ENCODE data around the gene GRID2. TPM values are rescaled to one million over a fixed set of nuclear protein-coding genes. Genes with fewer than 3 reads are reported as not detected.

GRID2 gene
- total RNA-seq, 4 donors from 2014 or later: 0.63 TPM; not detected in 3

- no peaks in the 10 kb centered on the region for H3K27me3 ChIP-seq
- H3K4me3 ChIP-seq: no peak overlapping the region
- H3K9me3 ChIP-seq: no peaks in the 10 kb centered on the region
- no peaks in the 10 kb centered on the region for H3K36me3 ChIP-seq
- 60 to 66% methylated on average over 2 of the region's 2 CpGs for WGBS, 2 donors
- no peaks in the 10 kb centered on the region for H3K4me1 ChIP-seq
- DNase-seq (ENCODE audit: low spot score in 2 of 2): no peak
- no peak for TF ChIP-seq EP300 (IDR thresholded peaks at IDR 0.05)
- no peak for TF ChIP-seq CTCF (IDR thresholded peaks at IDR 0.05)
- TF ChIP-seq POLR2A (IDR thresholded peaks at IDR 0.05): no peak
- H3K27ac ChIP-seq: no peak overlapping the region
Measured at GRCh38 chr4:93779228-93779627, 1475.5 kb downstream of the GRID2 start.

GRCh38 chr4:93780080-93780479 is 1476.3 kb downstream of the GRID2 start:
- DNase-seq (ENCODE audit: low spot score in 2 of 2): no peak
- 87 to 89% methylated on average over 5 of the region's 5 CpGs for WGBS, 2 donors
- Histone ChIP-seq H3K27me3 (no peaks in the 10 kb centered on the region), H3K4me3 (no peak overlapping the region), H3K4me1 (no peaks in the 10 kb centered on the region), H3K27ac (no peak overlapping the region), H3K36me3 (no peaks in the 10 kb centered on the region), H3K9me3 (no peaks in the 10 kb centered on the region)
- TF ChIP-seq EP300 (IDR thresholded peaks at IDR 0.05) (no peak), CTCF (IDR thresholded peaks at IDR 0.05) (no peak), POLR2A (IDR thresholded peaks at IDR 0.05) (no peak)

GRCh38 chr4:93781198-93781597 is 1477.4 kb downstream of the GRID2 start:
- DNase-seq (ENCODE audit: low spot score in 2 of 2): no peak
- no peaks in the 10 kb centered on the region for H3K4me1 ChIP-seq
- no peak overlapping the region for H3K27ac ChIP-seq
- H3K27me3 ChIP-seq: no peaks in the 10 kb centered on the region
- no peak for TF ChIP-seq CTCF (IDR thresholded peaks at IDR 0.05)
- TF ChIP-seq EP300 (IDR thresholded peaks at IDR 0.05): no peak
- TF ChIP-seq POLR2A (IDR thresholded peaks at IDR 0.05): no peak
- 91 to 94% methylated on average over 9 of the region's 9 CpGs for WGBS, 2 donors
- H3K9me3 ChIP-seq: no peaks in the 10 kb centered on the region
- H3K36me3 ChIP-seq: no peaks in the 10 kb centered on the region
- H3K4me3 ChIP-seq: no peak overlapping the region

DNA sequence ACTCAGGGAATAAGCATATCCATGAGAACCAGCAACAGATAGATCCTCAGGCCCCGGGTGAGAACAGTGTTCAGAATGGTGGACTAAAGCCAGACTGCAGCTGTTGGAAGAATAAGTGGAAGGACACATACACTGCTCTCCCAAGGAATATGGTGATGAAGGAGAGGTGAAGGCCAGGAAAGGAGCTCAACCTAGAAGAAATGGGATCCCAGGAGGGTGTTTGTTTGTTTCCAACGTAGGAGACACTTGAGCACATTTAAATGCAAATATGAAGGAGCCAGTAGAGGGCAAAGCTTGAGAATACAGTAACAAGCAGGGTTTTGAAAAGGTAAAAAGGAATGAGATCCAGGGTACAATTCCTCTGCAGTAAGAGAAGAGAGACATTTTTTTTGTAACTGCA is 1482.4 kb downstream of the GRID2 start:
- Histone ChIP-seq H3K36me3 (no peaks in the 10 kb centered on the region), H3K27ac (no peak overlapping the region), H3K4me1 (no peaks in the 10 kb centered on the region), H3K9me3 (no peaks in the 10 kb centered on the region), H3K4me3 (no peak overlapping the region), H3K27me3 (no peaks in the 10 kb centered on the region)
- DNase-seq (ENCODE audit: low spot score in 2 of 2): no peak
- no peak for TF ChIP-seq EP300 (IDR thresholded peaks at IDR 0.05)
- TF ChIP-seq POLR2A (IDR thresholded peaks at IDR 0.05): no peak
- TF ChIP-seq CTCF (IDR thresholded peaks at IDR 0.05): no peak
- WGBS, 2 donors: 52 to 60% methylated on average over 2 of the region's 2 CpGs

DNA sequence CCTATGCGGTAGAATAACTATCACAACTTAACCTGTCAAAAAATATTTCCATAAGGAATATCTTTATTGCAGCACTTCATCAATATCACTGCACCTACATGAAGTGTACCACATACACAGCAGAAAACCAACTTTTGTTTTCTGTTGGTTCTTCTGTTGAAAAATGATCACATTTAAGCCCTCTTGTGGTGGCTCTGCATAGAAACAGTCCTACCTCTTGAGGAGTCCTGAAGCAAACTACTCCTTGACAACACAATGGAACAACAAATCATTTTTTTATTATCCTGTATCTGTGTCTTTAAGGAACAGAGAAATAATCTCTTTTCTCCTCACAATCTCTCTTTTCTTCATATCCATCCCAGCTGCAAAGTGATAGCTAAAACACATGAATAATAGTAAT is 1484.9 kb downstream of the GRID2 start:
- no peaks in the 10 kb centered on the region for H3K27me3 ChIP-seq
- DNase-seq (ENCODE audit: low spot score in 2 of 2): no peak
- H3K27ac ChIP-seq: no peak overlapping the region
- H3K9me3 ChIP-seq: no peaks in the 10 kb centered on the region
- H3K4me1 ChIP-seq: no peaks in the 10 kb centered on the region
- H3K4me3 ChIP-seq: no peak overlapping the region
- no peaks in the 10 kb centered on the region for H3K36me3 ChIP-seq
- peak in 1 of 5 experiments; percentile 11 for TF ChIP-seq CTCF (IDR thresholded peaks at IDR 0.05)
- no peak for TF ChIP-seq EP300 (IDR thresholded peaks at IDR 0.05)
- WGBS, 2 donors: 86 to 94% methylated on average over 1 of the region's 1 CpG

Data from tibial nerve (tissue), 4 donors.